BE2C (cell line): ENCODE results near the gene FBXW11.

Experiments
- DNase-seq: peaks from one replicate; pipeline ENCODE4 v3.0.0-alpha.2; 2020
- H3K27me3 ChIP-seq: fragments of 250-450 bp; sonication (Bioruptor Pico); 2 replicates; pipeline ENCODE4 v1.5.1; 2020; ENCODE audit warnings: mild to moderate bottlenecking
- H3K36me3 ChIP-seq: fragments of 250-450 bp; sonication (Bioruptor Pico); 2 replicates; pipeline ENCODE4 v1.5.1; 2020; ENCODE audit warnings: mild to moderate bottlenecking
- H3K4me1 ChIP-seq: fragments of 250-450 bp; sonication (Bioruptor Pico); 2 replicates; pipeline ENCODE4 v1.5.1; 2020
- H3K4me3 ChIP-seq: 2 replicates; pipeline ENCODE4 v1.5.1; 2011; ENCODE audit warnings: low read depth, low read length
- H3K9me3 ChIP-seq: fragments of 250-450 bp; sonication (Bioruptor Pico); 2 replicates; pipeline ENCODE4 v1.5.1; 2020
- CTCF ChIP-seq: IDR thresholded peaks from 2 replicates; pipeline ENCODE4 v1.5.1; 2012; ENCODE audit warnings: mild to moderate bottlenecking, low read depth, low read length

Gene FBXW11

DNA sequence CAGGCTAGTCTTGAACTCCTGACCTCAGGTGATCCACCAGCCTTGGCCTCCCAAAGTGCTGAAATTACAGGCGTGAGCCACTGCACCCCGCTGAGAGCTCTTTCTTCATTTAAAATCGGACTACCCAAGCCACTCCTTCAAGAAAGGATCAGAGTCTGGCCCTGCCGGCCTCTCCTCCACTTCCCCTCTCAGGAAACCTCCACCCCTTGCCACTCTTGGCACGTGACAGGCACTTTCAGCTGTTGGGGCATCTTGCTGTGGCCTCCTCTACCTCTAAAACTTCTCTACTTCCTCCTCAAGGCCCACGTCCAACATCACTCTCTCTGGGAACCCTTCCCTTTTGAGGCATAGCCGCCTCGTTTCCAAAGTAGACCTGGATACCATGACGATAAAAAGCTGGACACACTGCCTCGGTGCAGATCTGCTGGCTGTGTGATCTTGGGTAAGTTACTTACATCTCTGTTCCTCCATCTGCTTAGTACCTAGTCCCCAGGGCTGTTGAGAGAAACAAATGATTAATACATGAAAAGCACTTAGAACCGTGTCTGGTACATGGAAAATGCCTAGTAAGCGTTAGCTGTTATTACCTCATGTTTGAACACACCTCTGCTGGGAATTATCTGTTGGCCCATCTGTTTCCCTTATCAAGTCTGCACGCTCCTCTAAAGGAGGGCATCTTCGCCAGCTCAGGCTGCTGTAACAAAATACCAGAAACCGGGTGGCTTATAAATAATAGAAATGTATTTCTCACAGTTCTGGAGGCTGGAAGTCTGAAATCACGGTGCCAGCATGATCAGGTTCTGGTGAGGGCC is 165.5 kb downstream of the FBXW11 start:
- H3K4me3 ChIP-seq: no peak overlapping the region
- H3K27me3 ChIP-seq: no peaks in the 10 kb centered on the region
- no peaks in the 10 kb centered on the region for H3K36me3 ChIP-seq
- no peak for DNase-seq
- no peaks in the 10 kb centered on the region for H3K9me3 ChIP-seq
- no peaks in the 10 kb centered on the region for H3K4me1 ChIP-seq
- no peak for TF ChIP-seq CTCF

GRCh38 chr5:171840066-171840465 is 166.4 kb downstream of the FBXW11 start:
- TF ChIP-seq CTCF: no peak
- Histone ChIP-seq H3K4me1 (no peaks in the 10 kb centered on the region), H3K36me3 (no peaks in the 10 kb centered on the region), H3K27me3 (no peaks in the 10 kb centered on the region), H3K9me3 (no peaks in the 10 kb centered on the region), H3K4me3 (no peak overlapping the region)
- DNase-seq: peak; percentile 38

DNA sequence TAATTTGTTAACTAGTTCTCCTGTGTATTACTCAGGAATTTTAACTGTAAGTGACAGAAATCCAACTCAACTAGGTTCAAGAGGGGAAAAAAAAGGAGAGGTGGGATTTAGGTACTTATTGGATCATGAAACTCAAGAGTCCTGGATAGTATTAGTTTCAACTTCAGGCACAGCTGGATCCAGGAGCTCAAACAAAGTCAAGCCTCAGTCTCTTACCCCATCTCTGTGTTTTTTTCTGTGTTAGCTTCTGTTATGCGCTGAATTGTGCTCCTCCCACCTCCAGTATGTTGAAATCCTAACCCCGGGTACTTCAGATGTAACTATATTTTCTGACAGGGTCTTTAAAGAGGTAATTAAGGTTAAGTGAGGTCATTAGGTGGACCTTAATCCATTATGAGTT is 167.3 kb downstream of the FBXW11 start:
- Histone ChIP-seq H3K9me3 (no peaks in the 10 kb centered on the region), H3K36me3 (no peaks in the 10 kb centered on the region), H3K4me1 (no peaks in the 10 kb centered on the region), H3K4me3 (no peak overlapping the region), H3K27me3 (no peaks in the 10 kb centered on the region)
- no peak for DNase-seq
- no peak for TF ChIP-seq CTCF

- Histone ChIP-seq H3K4me3 (no peak overlapping the region), H3K4me1 (no peaks in the 10 kb centered on the region), H3K9me3 (no peaks in the 10 kb centered on the region), H3K27me3 (no peaks in the 10 kb centered on the region), H3K36me3 (no peaks in the 10 kb centered on the region)
- no peak for DNase-seq
- TF ChIP-seq CTCF: no peak
Observed at GRCh38 chr5:171838066-171838465, 168.4 kb downstream of the FBXW11 start.

DNA sequence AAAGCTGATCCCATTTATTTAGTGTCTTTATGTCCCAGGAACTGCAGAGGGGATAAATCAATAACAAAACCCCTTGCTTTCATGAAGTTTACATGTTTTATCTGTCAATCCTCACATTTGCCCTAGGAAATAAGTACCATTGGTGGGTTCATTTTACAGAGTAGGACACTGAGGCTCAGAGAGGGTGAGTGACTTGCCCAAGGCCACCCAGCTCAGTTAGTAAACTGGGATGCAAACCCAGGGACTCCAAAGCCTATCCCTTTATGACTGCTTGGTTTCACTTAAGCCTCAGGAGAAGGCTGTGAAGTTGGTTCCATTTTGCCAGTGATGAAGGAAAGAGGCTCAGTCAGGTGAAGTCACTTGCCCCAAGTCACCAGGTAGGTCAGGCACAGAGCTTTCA is 168.9 kb downstream of the FBXW11 start:
- H3K9me3 ChIP-seq: no peaks in the 10 kb centered on the region
- no peaks in the 10 kb centered on the region for H3K27me3 ChIP-seq
- H3K4me3 ChIP-seq: no peak overlapping the region
- H3K36me3 ChIP-seq: no peaks in the 10 kb centered on the region
- H3K4me1 ChIP-seq: no peaks in the 10 kb centered on the region
- DNase-seq: no peak
- TF ChIP-seq CTCF: no peak

DNA sequence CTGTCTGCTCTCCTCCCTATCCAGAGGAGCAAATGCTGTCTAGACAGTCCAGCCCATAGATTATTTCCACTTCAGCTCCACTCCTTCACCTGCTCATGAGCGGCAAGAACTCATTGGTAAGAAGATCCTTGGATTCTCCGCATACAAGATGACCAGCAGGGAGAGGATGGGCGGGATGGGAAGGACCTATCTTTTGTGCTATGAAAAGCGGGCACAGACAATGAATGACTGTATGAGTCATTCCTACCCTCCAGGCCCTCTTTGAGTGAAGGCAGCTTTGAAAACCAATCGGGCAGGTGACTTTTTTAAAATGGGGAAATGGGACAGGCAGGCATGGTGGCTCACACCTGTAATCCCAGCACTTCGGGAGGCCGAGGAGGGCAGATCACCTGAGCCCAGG is 171.4 kb downstream of the FBXW11 start:
- H3K4me1 ChIP-seq: no peaks in the 10 kb centered on the region
- DNase-seq: no peak
- TF ChIP-seq CTCF: no peak
- no peak overlapping the region for H3K4me3 ChIP-seq
- no peaks in the 10 kb centered on the region for H3K27me3 ChIP-seq
- no peaks in the 10 kb centered on the region for H3K9me3 ChIP-seq
- no peaks in the 10 kb centered on the region for H3K36me3 ChIP-seq
